GDM1 (cell line): ENCODE results near the gene GIGYF2.

Experiments used
- DNase-seq: peaks from one replicate; lab custom pipeline; 2025; lab: John Stamatoyannopoulos, UW

Gene GIGYF2

GRCh38 chr2:232869138-232870017, 172.2 kb downstream of the GIGYF2 start:
- DNase-seq: no peak

- DNase-seq: no peak
Observed at GRCh38 chr2:232870018-232870765, 173.1 kb downstream of the GIGYF2 start, which contains the start of gene SNORC. SNORC (plus strand) TSS chr2:232870264; CDS start chr2:232870342, 78 bp downstream.

GRCh38 chr2:232870766-232871371, 173.7 kb downstream of the GIGYF2 start:
- no peak for DNase-seq

GRCh38 chr2:232871418-232871834, 174.3 kb downstream of the GIGYF2 start:
- DNase-seq: no peak

GRCh38 chr2:232871835-232872736, 175.0 kb downstream of the GIGYF2 start:
- no peak for DNase-seq

- DNase-seq: no peak
Observed at GRCh38 chr2:232872826-232873225, 175.7 kb downstream of the GIGYF2 start.

- no peak for DNase-seq
Observed at GRCh38 chr2:232873292-232873908, 176.3 kb downstream of the GIGYF2 start.

- no peak for DNase-seq
Observed at GRCh38 chr2:232873909-232874641, 176.9 kb downstream of the GIGYF2 start.

GRCh38 chr2:232874677-232875223, 177.6 kb downstream of the GIGYF2 start:
- no peak for DNase-seq

GRCh38 chr2:232875256-232876121, 178.4 kb downstream of the GIGYF2 start:
- DNase-seq: no peak

- DNase-seq: no peak
Observed at GRCh38 chr2:232876161-232876977, 179.2 kb downstream of the GIGYF2 start.

GRCh38 chr2:232876978-232877441, 179.9 kb downstream of the GIGYF2 start:
- no peak for DNase-seq

GRCh38 chr2:232877940-232878511, 180.9 kb downstream of the GIGYF2 start:
- DNase-seq: no peak

- DNase-seq: no peak
Observed at GRCh38 chr2:232878855-232879617, 181.9 kb downstream of the GIGYF2 start.

GRCh38 chr2:232879618-232880494, 182.7 kb downstream of the GIGYF2 start:
- DNase-seq: no peak
